WERI-Rb-1 (cell line): Measurements from ENCODE around the gene CCT4.

ENCODE experiments used
- DNase-seq: peaks from one replicate; pipeline ENCODE4 v3.0.0-alpha.2; 2020
- H3K27ac ChIP-seq: fragments of 250-450 bp; sonication (Bioruptor Pico); 2 replicates; pipeline ENCODE4 v1.5.1; 2020; ENCODE audit warnings: mild to moderate bottlenecking, moderate library complexity
- H3K27me3 ChIP-seq: fragments of 250-450 bp; sonication (Bioruptor Pico); 2 replicates; pipeline ENCODE4 v1.5.1; 2021; ENCODE audit warnings: mild to moderate bottlenecking, low read depth, moderate library complexity; ENCODE audit not compliant: insufficient read depth, severe bottlenecking
- H3K36me3 ChIP-seq: fragments of 250-450 bp; sonication (Bioruptor Pico); 2 replicates; pipeline ENCODE4 v1.5.1; 2020; ENCODE audit warnings: mild to moderate bottlenecking, moderate library complexity
- H3K4me3 ChIP-seq: 2 replicates; pipeline ENCODE4 v1.5.1; 2011; ENCODE audit warnings: low read depth, mild to moderate bottlenecking, control low read depth, low read length
- H3K9me3 ChIP-seq: fragments of 250-450 bp; sonication (Bioruptor Pico); 2 replicates; pipeline ENCODE4 v1.5.1; 2021; ENCODE audit warnings: mild to moderate bottlenecking, moderate library complexity; ENCODE audit not compliant: severe bottlenecking
- CTCF ChIP-seq: IDR thresholded peaks from 2 replicates; pipeline ENCODE4 v1.5.1; 2011; ENCODE audit warnings: low read depth, mild to moderate bottlenecking, control low read depth, inconsistent platforms, low read length

Gene CCT4

GRCh38 chr2:61909116-61909515 lies 20.7 kb upstream of the CCT4 start:
- no peak overlapping the region for H3K4me3 ChIP-seq
- TF ChIP-seq CTCF, result no peak
- DNase-seq, result no peak

GRCh38 chr2:61906186-61906470 lies 17.7 kb upstream of the CCT4 start:
- DNase-seq, result peak; percentile 24
- H3K4me3 ChIP-seq, result peak overlapping the region; percentile 70
- TF ChIP-seq CTCF, result no peak
- no peaks in the 10 kb centered on the region for H3K9me3 ChIP-seq
- H3K27me3 ChIP-seq, result no peaks in the 10 kb centered on the region
- peak overlapping the region; percentile 58; the same call in 1 of the 2 replicates for H3K27ac ChIP-seq
- H3K36me3 ChIP-seq, result no peaks in the 10 kb centered on the region

More at GRCh38 chr2:61909116-61909515, 20.7 kb upstream of the CCT4 start:
- no peaks in the 10 kb centered on the region for H3K36me3 ChIP-seq
- H3K27ac ChIP-seq, result no peak overlapping the region
- H3K27me3 ChIP-seq, result no peaks in the 10 kb centered on the region
- H3K9me3 ChIP-seq, result no peaks in the 10 kb centered on the region

- no peaks in the 10 kb centered on the region for H3K9me3 ChIP-seq
- no peaks in the 10 kb centered on the region for H3K36me3 ChIP-seq
- peak within 1 kb of the TSS; percentile 58 for H3K27ac ChIP-seq
- TF ChIP-seq CTCF, result no peak
- peak; percentile 91 for DNase-seq
- H3K4me3 ChIP-seq, result peak within 1 kb of the TSS; percentile 70
- H3K27me3 ChIP-seq, result no peaks in the 10 kb centered on the region
Measured at GRCh38 chr2:61905372-61906185, 17.1 kb upstream of the CCT4 start, which contains the start of gene COMMD1. TSS of gene COMMD1 (plus strand) at chr2:61905674. CDS start at chr2:61905679, 5 bp downstream.

GRCh38 chr2:61900281-61900680 lies 11.8 kb upstream of the CCT4 start:
- no peak overlapping the region for H3K27ac ChIP-seq
- no peak overlapping the region for H3K4me3 ChIP-seq
- no peaks in the 10 kb centered on the region for H3K9me3 ChIP-seq
- DNase-seq, result no peak
- no peak for TF ChIP-seq CTCF
- no peaks in the 10 kb centered on the region for H3K27me3 ChIP-seq
- H3K36me3 ChIP-seq, result no peaks in the 10 kb centered on the region

GRCh38 chr2:61898810-61899209 lies 10.4 kb upstream of the CCT4 start:
- TF ChIP-seq CTCF, result peak; percentile 63
- peak; percentile 32 for DNase-seq
- no peak overlapping the region for H3K4me3 ChIP-seq
- no peaks in the 10 kb centered on the region for H3K9me3 ChIP-seq
- no peak overlapping the region for H3K27ac ChIP-seq
- no peaks in the 10 kb centered on the region for H3K36me3 ChIP-seq
- H3K27me3 ChIP-seq, result no peaks in the 10 kb centered on the region
